Islet of Langerhans (tissue), 1 donor: ENCODE data around the gene ARHGAP8.
"Not testable (repeated sequence)": the region's sequence is repeated elsewhere in the genome, so short reads cannot be mapped to it uniquely, and the experiment has no call there.

Experiments used
- FAIRE-seq: peaks from one replicate; lab custom pipeline; 2011; peaks lifted over from hg19 to GRCh38; lab: Jason Lieb, UNC

ARHGAP8 gene

DNA sequence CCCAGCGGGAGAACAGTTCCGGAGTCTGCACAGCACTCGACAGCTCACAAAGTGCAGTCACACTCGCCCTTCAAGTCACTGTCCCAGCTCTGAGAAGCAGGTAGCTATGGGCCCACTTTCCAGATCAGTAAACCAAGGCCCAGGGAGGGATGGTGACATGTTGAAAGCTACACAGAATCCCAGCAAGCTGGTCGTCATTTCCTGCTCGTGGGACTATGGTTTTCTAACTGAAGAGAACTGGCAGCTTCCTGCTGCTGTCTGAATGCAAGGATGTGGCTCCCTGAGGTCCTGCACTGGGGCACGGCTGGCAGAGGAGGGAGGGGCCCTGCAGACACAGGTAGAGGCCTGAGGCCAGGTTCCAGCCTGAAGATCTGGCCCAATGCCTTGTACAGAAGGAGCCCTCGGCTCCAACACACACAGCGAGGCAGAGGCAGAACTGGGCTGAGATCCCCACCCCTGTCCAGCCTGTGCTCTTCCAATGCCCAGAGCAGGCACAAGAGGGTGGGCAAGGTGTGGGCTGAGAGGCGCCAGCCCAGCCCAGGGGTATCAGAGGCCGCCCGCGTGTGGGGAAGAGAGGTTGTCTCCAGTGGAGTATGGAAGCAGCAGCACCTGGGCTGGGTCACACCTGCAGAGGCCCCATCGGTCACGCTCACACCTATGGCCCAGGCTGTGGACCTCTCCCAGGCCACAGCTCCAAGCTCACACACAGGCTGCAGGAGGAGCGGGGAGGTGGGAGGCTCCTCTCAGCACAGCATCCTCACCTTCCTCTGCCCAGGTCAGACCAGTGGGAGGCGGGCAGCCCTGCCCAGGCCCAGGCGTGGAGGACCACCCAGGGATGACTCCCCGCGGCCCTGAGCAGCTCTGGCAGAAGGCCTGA, 138.3 kb downstream of the ARHGAP8 start:
- FAIRE-seq: no peak

DNA sequence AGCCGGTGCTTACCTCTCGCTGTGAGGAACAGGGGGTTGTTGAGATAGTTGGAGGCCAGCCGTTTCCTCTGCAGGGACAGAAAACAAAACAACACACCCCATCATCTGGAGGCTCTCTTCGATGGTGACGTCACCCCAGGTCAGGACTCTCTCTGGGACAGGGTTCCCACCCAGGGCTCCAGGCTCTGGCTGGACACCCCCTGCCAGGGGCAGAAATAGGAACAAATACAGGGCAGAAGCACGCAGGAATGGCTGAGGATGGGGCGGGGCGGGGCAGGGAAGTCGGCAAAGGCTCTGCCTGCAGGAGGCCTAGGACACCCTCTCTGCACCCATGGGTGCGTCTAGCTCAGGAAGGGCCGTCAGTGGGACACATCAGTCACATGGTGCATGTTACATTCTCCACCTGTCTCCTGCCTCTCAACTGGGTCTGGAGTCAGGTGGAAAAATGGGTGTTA, 138.9 kb downstream of the ARHGAP8 start:
- FAIRE-seq: no peak

DNA sequence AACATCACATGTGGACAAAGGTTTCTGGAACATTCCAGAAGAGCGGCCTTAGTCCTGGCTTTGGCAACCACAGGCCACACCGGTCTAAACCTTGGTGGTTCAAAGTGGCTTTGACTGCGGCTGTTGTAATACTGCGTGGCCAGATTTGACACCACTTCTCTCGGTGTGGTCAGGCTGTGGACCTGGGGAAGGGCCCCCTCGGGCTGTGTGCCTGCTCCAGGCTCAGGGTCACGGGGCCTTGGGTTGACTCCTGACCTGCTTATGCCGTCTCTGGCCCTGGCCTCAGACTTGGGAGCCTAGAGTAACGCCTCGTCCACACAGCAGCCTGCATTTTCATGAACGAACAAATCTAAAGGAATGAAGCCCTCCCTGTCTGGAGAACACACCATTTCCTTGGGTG, 139.4 kb downstream of the ARHGAP8 start:
- no peak for FAIRE-seq

- FAIRE-seq: no peak
These were observed 139.9 kb downstream of the ARHGAP8 start for GRCh38 chr22:44892243-44892642.

DNA sequence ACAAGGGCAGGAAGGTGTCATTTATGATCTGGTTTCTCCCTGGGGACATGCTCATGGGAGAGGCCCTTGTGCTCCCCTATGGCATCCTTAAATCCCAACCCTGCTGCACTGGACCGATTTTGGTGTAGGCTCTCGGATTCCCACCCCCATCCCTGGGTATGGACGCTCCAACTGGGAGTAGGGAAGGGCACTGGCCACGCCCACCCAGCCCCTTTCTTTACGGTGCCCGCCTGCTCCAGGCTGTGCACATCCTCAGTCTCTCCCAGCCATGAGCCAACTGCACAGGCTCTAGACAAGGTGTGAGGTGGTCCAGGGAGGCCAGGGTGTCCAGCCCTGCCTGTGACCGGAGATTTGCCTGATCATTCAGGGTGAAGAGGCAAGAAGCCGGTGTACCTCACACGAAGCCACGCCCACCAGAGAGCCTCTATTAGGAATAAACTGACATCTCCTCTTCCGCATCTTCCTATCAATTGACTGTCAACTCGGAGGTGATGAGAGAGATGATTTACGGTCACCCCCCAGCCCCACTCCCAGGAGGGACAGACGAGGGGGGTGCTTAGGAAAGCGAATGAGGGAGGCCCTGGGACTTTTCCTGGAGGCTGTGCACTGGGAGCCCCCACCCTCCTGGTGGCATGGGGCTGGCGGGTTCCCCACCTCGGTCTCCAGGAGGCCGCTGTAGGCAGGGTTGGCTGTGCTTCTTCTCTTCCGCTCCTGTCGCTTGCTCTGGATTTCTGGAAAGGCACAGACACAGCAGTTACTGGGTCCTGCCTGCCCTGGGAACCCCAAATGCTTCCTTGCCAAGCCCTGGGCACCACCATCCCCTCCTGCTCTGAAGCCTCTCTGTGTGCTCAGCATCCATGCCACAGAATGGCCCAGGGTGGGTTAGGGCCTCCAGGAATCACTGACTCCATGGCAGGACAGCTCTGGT, 140.7 kb downstream of the ARHGAP8 start:
- no peak for FAIRE-seq

- FAIRE-seq: no peak
These were observed 141.3 kb downstream of the ARHGAP8 start for GRCh38 chr22:44893731-44894080.

DNA sequence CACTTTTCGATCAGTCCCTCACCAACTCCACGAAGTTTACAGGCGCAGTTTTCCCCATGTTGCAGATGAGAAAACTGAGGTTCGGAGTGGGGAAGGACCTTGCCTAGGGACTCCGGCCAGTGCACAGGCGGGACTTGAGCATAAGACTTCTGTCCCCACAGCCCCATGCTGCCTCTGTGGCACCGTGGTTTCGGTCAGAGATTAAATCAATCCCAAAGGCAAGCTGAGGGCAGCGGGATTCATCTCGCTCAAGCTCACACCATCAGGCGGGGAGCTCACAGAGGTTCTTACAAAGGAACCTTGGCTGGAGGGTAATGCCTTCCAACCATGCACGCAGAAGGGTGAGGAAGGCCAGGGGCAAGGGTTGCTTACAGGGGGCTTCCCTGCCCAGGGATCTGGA, 141.9 kb downstream of the ARHGAP8 start:
- FAIRE-seq: no peak

GRCh38 chr22:44894782-44895181, 142.4 kb downstream of the ARHGAP8 start:
- no peak for FAIRE-seq

DNA sequence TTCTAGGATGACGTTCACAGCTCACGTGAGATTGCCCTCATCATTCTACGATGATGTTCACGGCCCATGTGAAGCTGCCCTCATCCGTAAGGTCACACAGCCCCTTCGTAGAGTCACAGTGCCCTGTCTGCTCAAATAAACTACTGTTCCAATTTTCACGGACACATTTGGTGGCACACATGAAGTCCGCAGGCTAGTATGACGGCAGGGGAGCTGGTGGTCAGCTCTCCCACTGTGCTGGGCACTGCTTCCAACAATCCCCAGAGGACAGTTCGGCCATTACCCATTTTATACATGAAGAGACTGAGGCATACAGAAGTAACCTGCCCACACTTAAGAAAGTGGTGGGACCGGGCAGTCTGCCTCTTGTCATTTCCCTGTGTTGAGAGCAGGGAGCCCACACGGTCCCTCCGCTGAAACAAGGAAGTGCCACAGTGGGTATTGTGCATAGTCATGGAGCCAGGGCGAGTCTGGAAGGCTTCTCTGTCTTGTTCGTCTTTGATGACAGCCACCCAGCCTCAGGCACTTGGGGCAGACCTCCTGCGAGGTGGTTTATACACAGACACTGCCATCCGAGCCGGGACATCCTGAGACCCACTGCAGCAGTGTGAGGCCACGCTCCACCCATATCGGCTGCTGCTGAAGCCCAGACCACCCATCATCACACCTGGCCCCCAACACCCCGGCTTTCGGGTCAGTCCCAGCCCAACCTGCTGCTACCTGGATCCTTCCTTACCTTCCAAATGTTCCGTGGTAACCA, 143.1 kb downstream of the ARHGAP8 start:
- FAIRE-seq: no peak

DNA sequence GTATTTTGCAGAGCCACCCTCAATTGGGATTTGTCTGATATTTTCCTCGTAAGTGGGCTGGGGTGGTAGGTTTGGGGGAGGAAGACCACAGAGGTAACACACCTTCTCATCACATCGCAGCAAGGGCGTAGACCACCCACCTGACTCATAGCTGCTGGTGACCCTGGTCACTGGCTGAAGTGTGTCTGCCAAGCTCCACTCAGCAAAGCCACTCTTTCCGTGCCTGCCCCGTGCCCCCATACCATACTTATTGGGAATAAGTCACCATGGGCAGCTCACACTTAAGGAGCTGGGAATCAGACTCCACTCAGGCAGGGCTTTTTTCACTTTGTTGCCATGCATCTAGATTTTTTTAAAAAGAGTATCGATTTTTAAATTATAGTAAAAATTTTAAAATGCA, 145.9 kb downstream of the ARHGAP8 start:
- FAIRE-seq: no peak

DNA sequence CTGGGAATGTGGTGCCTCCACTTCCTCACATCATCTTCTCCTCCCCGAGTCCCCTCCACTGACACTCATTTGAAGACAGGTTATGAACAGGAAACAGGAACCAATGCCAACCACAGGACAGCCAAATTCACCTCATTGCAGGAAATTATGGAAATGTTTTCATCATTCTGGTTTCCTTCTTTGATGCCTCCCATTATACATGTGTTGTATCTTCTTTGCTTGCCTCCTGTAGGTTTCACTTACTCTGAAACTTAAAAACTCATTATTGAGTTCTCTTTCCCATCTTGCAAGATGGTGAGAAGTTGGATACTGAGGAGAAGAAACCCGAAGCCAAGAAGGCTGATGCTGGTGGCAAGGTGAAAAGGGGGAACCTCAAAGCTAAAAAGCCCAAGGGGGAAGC, 148.9 kb downstream of the ARHGAP8 start:
- no peak for FAIRE-seq

GRCh38 chr22:44903164-44903563, 150.8 kb downstream of the ARHGAP8 start:
- not testable (repeated sequence) for FAIRE-seq

GRCh38 chr22:44904492-44905152, 152.2 kb downstream of the ARHGAP8 start:
- not testable (repeated sequence) for FAIRE-seq

DNA sequence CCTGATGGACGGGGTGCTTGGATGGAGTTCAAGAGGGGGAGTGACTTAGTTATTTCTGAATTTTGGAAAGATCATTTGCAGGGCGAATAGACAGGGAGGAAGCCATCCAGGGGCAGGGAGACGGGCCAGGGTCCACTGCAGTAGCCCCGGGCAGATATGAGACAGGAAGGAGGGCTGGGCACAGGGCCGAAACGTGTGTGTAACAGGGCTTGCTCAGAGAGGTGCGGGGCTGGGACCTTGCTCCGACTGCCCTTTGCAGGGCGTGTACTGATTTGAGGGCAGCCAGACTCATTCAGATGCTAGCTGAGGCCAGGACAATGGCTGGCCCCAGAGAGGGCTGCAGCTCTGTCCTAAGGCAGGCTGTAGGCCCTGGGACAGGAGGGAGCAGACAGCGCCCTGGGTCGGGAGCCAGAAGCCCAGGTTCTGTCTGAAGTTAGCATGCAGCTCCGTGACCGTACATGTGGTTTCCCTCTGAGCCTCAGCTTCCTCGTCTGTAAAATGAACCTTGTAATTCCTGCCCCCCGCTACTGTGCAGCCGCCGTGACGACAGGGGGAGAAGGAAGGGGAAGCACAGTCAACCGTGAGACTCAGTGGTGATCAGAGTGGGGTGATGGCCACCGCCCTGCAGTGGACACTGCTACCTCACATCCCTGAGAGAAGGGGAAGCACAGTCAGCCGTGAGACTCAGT, 154.0 kb downstream of the ARHGAP8 start:
- FAIRE-seq: no peak

- FAIRE-seq: no peak
These were observed 154.7 kb downstream of the ARHGAP8 start for GRCh38 chr22:44906999-44907644.

DNA sequence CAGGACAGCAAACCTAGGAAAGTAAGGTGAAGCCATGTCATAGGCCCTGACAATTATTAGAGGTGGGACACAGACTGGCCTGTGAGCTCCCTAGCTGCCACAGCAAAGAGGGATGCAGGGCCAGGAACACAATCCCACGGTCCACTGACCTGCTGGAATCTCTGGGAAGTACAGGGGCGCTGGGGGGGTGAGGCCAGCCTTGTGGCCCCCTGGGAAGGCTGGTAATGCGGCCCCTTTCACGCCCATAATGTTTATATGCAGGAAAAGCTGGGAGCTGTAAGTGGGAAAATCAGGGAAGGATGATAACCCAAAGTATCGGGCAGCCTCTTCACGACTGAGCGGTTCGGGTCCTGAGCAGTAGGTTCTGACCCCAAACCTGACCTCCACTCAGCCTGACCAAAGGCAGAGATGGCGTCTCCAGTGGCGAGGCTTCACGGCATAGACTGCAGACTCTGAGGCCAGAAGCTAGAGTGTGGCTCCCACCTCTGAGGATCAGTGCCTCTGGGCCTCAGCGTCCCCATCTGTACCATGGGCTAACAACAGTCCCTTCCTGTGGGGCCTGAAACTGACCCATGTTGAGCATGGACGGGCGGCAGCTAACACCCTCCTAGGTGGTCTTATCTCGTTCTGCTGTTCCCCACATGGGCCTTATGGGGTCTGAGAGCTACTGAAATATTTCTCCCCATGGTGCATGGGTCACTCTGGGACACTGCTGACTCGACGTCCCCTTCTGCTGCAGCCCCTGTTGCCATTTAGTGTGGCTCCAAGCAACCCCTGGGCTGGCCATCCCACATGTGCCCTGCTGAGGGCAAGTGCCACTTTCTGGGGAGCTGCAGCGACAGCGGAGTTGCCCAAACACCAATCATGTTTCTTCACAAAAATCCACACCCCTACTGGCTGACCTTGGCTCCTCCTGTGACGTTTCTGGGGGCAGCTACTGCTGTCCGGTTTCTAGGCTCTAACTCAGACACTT, 155.7 kb downstream of the ARHGAP8 start:
- FAIRE-seq: no peak

- no peak for FAIRE-seq
These were observed 156.9 kb downstream of the ARHGAP8 start for GRCh38 chr22:44909241-44909640.
